RPMI8226 (cell line): ENCODE results near the gene SSUH2.
A peak's percentile ranks its signal among the peaks of the same experiment; 100 is the strongest.
"Not testable (repeated sequence)": the region's sequence is repeated elsewhere in the genome, so short reads cannot be mapped to it uniquely, and the experiment has no call there.

ENCODE experiments used
- DNase-seq: peaks from one replicate; pipeline ENCODE4 v3.0.0-alpha.2; 2015

SSUH2 gene

GRCh38 chr3:8644748-8645390, at the start of gene SSUH2:
TSS of gene SSUH2 (minus strand) at chr3:8644798. CDS start at chr3:8644758, 40 bp downstream.
- no peak for DNase-seq

- not testable (repeated sequence) for DNase-seq
These were observed 46.7 kb upstream of the SSUH2 start for GRCh38 chr3:8691295-8691694.

DNA sequence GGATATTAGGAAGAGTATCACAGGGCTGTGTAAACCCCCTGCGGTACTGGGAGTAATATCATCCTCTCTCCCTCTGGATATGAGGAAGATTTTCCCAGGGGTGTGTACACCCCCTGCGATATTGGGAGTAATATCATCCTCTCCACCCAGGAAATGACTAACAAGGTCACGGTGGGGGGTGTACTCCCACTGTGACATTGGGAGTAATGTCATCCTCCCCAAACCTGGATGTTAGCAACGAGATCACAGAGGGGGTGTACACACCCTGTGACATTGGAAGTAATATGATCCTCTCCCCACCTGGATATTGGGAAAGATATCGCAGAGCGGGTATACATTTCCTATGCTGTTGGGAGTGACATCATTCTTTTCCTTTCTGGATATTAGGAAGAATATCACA, 40.4 kb upstream of the SSUH2 start:
- DNase-seq = not testable (repeated sequence)

GRCh38 chr3:8682850-8683574, 38.4 kb upstream of the SSUH2 start:
- DNase-seq = peak; percentile 45

- DNase-seq = not testable (repeated sequence)
These were observed 37.4 kb upstream of the SSUH2 start for GRCh38 chr3:8681881-8682538.

DNA sequence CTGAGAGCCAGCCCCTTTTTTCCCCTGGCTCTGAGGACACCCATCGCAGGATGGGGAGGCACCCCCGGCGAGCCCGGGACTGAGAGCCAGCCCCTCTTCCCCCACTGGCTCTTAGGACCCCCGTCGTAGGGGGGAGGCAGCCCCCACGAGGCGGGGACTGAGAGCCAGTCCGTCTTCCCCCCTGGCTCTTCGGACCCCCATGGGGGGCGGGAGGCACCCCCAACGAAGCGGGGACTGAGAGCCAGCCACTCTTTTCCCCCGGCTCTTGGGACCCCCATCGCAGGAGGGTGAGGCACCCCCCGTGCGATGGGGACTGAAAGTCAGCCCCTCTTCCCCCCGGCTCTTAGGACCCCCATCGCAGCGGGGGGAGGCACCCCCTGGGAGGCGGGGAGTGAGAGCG, 36.8 kb upstream of the SSUH2 start:
- no peak for DNase-seq

- not testable (repeated sequence) for DNase-seq
These were observed 35.4 kb upstream of the SSUH2 start for GRCh38 chr3:8679817-8680553.

- no peak for DNase-seq
These were observed 34.2 kb upstream of the SSUH2 start for GRCh38 chr3:8678751-8679150.

DNA sequence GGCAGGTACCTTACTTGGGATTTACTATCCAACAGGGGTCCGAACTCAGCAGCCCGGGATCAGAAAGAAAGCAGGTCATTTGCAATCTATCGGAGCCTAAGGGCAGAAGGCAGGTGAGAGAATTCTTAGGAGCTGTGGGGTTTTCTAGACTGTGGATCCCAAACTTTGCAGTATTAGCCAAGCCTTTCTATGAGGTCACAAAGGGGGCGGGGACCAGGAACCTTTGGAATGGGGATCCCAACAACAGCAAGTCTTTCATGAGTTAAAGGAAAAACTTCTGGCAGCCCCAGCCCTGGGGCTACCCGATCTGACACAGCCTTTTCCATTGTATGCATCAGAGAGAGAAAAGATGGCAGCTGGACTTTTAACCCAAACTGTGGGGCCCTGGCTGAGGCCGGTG, 32.7 kb upstream of the SSUH2 start:
- DNase-seq = not testable (repeated sequence)

DNA sequence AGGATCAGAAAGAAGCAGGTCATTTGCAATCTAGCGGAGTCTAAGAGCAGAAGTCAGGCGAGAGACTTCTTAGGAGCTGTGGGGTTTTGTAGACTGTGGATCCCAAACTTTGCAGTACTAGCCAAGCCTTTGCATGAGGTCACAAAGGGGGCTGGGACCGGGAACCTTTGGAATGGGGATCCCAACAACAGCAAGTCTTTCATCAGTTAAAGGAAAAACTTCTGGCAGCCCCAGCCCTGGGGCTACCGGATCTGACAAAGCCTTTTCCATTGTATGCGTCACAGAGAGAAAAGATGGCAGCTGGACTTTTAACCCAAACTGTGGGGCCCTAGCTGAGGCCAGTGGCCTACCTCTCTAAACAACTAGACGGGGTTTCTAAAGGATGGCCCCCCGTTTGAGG, 31.0 kb upstream of the SSUH2 start:
- DNase-seq = not testable (repeated sequence)

- no peak for DNase-seq
These were observed 28.6 kb upstream of the SSUH2 start for GRCh38 chr3:8673083-8673737.

DNA sequence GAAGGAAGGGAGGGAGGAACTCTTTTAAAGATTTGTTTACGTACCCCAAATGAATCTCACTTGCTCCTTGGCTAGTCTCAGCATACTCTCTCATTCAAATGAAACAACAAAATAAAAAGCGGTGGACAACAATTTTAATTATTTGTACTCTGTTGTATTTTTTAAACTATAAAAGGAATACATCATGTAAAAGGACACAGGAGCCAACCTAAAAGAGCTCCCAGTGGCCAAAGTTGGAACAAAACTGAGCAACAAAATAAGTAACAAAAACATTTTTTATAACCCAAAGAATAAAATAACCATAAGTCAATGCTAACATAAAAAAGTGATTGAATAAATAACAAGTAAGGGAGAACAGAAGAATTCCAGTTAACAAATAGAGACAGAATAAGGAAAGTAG, 24.4 kb upstream of the SSUH2 start:
- DNase-seq = no peak

DNA sequence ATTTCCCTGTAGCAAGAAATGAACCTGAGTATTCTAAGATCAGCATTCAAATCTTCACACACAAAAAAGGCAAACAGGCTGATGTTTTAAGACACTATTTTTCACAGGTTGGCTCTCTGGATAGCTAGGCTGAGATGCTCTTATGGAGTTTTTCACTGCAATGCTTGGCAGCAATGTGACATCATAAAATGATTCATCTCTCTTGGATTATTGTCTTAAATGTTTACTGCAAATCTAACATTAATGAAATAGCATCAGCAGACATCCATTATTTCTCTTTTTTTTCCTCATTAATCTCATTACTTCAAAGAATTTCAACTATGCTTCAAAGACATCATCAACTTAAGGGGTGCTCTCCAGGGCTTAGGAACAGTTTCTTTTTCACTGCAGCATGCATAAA, 23.6 kb upstream of the SSUH2 start:
- DNase-seq = no peak

GRCh38 chr3:8667463-8668091, 23.0 kb upstream of the SSUH2 start:
- no peak for DNase-seq

DNA sequence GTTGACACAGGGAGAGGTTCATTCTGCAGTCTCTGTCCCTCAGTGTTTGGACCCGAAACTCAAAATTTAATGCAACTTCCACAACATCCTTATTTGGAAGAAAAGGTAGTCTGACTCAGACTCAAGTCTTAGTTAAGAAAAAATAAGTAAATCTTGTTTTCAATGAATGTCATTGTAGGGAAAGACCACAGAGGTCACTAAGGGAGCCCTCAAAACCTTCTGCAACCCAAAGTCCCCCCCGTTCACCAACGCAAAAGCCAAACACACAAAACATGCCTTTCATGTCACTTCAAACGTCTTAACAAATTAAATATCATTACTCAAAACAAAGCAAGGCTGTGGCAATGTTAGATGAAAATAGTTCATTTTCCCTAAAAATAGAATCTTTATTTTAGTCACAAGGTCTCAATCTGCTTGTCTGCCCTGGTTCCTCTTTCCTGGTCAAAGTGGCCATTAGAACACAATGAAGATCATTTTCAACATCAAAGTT, 20.9 kb upstream of the SSUH2 start:
- DNase-seq = peak; percentile 33

GRCh38 chr3:8663177-8664061, 18.8 kb upstream of the SSUH2 start:
- DNase-seq = peak; percentile 73

DNA sequence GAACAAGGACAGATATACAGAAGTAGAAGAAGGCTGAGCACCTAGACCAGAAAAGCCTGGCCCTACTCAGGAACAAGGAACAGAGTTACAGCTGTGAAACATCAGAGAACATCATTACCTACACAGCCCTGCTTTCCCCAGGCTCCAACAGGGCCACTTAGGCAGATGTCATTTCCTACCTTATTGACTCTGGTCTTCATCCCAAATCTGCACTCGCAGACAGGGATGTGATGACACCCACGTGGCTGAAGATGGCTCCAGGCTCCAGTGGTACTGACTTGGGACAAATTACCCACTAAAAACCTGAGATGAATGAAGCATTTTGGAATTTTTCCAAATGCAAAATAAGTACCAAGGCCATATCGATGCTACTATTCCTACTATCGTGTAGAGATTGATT, 18.0 kb upstream of the SSUH2 start:
- DNase-seq = no peak

DNA sequence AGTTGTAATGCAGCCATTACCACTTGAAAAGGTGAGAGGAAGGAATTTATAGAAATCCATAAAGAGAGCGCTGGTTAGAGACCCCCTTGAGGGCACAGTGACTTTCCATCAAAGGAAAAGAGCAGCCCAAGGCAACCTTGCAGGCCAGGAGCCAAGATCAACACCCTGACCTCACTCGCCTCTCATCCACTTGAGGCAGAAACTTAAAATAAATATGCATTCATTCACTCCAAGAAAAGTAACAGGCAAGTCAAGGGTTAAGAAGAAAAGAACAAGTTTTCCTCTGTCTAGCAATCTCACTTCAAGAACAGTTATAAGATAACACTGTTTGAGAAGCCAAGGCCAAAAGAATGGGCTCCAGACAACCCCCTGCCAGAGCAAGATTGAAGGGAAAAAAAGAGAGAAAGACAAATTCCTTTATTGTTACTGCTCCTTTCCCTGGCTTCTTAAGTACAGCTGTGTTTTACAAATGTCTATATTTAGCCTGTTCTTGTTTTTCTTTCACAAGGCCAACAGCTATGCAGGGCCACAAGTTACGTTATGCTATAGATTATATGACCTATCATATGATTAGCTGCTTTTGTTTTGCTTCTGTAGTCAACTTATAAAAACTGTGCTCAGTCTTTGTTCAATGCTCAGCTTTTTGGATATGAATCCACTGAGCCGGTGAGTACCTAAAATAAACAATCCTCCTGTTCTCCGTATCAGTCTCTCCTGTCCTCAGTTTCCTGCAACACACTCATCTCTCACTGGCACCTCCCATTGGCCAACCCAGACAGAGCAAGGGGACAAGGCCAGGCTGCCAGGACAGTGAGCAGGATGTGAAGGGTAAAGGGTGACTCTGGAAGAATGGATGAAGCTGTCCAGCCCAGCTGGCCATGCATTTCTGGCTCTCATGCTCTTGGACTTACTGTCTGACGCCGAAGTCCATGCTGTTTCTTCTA, 15.8 kb upstream of the SSUH2 start:
- no peak for DNase-seq

GRCh38 chr3:8659242-8659641, 14.6 kb upstream of the SSUH2 start:
- no peak for DNase-seq
